Measurements from ENCODE around the gene SEPTIN5. TPM values are rescaled to one million over a fixed set of nuclear protein-coding genes. Genes with fewer than 3 reads are reported as not detected.
"Not testable (repeated sequence)": the region's sequence is repeated elsewhere in the genome, so short reads cannot be mapped to it uniquely, and the experiment has no call there.

The SEPTIN5 gene
- total RNA-seq, 4 donors from 2014 or later: 14.0 to 124 (median 27.3) TPM

GRCh38 chr22:19673660-19674059 is 40.6 kb upstream of the SEPTIN5 start:
- DNase-seq: no peak
- TF ChIP-seq CTCF (IDR thresholded peaks at IDR 0.05) (no peak), POLR2A (IDR thresholded peaks at IDR 0.05) (no peak)
- no peaks in the 10 kb centered on the region for H3K27me3 ChIP-seq
- no peaks in the 10 kb centered on the region for H3K9me3 ChIP-seq
- no peak overlapping the region for H3K4me3 ChIP-seq (replicated peaks in 1 of 3)
- H3K36me3 ChIP-seq: no peaks in the 10 kb centered on the region
- 71 to 94% methylated on average over 4 of the region's 4 CpGs for WGBS, 2 donors
- no peak overlapping the region for H3K27ac ChIP-seq
- intact Hi-C loops (cut with DNase I): no loop called here
- no peaks in the 10 kb centered on the region for H3K4me1 ChIP-seq

- Histone ChIP-seq H3K4me3 (replicated peaks in 1 of 3) (no peak overlapping the region), H3K27ac (no peak overlapping the region), H3K36me3 (no peaks in the 10 kb centered on the region), H3K4me1 (no peaks in the 10 kb centered on the region), H3K9me3 (no peaks in the 10 kb centered on the region), H3K27me3 (no peaks in the 10 kb centered on the region)
- intact Hi-C loops (cut with DNase I): no loop called here
- TF ChIP-seq CTCF (IDR thresholded peaks at IDR 0.05) (no peak), POLR2A (IDR thresholded peaks at IDR 0.05) (no peak)
- DNase-seq: no peak
- WGBS, 2 donors: 78 to 82% methylated on average over 11 of the region's 11 CpGs
Observed at GRCh38 chr22:19674129-19674928, 40.0 kb upstream of the SEPTIN5 start.

DNA sequence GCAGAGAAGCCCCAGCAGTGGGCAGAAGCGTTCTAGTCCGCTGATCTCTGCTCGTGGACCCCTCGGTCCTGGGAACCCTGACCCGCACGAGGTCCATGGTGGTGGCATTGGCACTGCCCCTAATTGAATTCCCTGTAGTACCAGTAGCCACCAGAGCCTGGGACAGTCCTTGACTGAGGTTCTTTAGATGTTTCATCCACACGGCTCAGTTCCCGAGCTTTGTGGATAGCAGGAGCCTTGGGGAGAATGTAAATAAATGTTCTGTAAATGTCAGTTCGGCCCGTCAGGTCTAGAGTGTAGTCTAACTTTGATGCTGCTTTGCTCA is 39.4 kb upstream of the SEPTIN5 start:
- 77 to 84% methylated on average over 10 of the region's 10 CpGs for WGBS, 2 donors
- intact Hi-C loops (cut with DNase I): no loop called here
- H3K4me3 ChIP-seq (replicated peaks in 1 of 3): no peak overlapping the region
- no peaks in the 10 kb centered on the region for H3K27me3 ChIP-seq
- no peaks in the 10 kb centered on the region for H3K36me3 ChIP-seq
- no peak for DNase-seq
- no peaks in the 10 kb centered on the region for H3K9me3 ChIP-seq
- no peak overlapping the region for H3K27ac ChIP-seq
- TF ChIP-seq POLR2A (IDR thresholded peaks at IDR 0.05): no peak
- no peak for TF ChIP-seq CTCF (IDR thresholded peaks at IDR 0.05)
- no peaks in the 10 kb centered on the region for H3K4me1 ChIP-seq

DNA sequence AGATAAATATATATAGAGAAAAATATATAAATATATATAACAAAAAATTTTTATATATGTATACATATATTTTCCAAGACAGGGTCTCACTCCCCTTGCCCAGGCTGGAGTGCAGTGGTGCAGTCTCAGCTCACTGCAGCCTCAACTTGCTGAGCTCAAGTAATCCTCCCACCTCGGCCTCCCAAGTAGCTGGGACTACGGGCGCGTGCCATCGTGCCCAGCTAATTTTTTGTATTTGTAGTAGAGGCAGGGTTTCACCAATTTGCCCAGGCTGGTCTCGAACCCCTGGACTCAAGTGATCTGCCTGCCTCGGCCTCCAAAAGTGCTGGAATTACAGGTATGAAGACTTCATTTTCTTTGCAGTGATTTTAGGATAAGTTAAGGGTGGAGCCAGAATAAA is 38.9 kb upstream of the SEPTIN5 start:
- no peak overlapping the region for H3K4me3 ChIP-seq (replicated peaks in 1 of 3)
- WGBS, 2 donors: 91% methylated on average over 7 of the region's 7 CpGs
- no peaks in the 10 kb centered on the region for H3K4me1 ChIP-seq
- H3K9me3 ChIP-seq: no peaks in the 10 kb centered on the region
- no peak overlapping the region for H3K27ac ChIP-seq
- peak in 1 of 6 experiments; percentile 0 for TF ChIP-seq CTCF (IDR thresholded peaks at IDR 0.05)
- no peak for TF ChIP-seq POLR2A (IDR thresholded peaks at IDR 0.05)
- no peak for DNase-seq
- no peaks in the 10 kb centered on the region for H3K36me3 ChIP-seq
- intact Hi-C loops (cut with DNase I): no loop called here
- H3K27me3 ChIP-seq: no peaks in the 10 kb centered on the region

- DNase-seq; intact Hi-C loops (cut with DNase I); H3K27me3 ChIP-seq; H3K4me1 ChIP-seq; H3K36me3 ChIP-seq; H3K9me3 ChIP-seq; H3K4me3 ChIP-seq (replicated peaks in 1 of 3); H3K27ac ChIP-seq: not testable (repeated sequence)
- 89 to 93% methylated on average over 1 of the region's 1 CpG for WGBS, 2 donors
Observed at GRCh38 chr22:19676437-19676836, 37.9 kb upstream of the SEPTIN5 start.
